Activated T-helper 1 cell treated with anti-CD3 and anti-CD28 coated beads, Interleukin-12 subunit alpha, Interleukin-12 subunit beta, Interleukin-2, Interleukin-4 antibody, amounts not matched to agents 30 ng/mL and 10 ng/mL and 1 ng/mL, durations not matched to agents 14 hours and 24 hours and 36 hours (primary cell): ENCODE data around the gene FKBP9. TPM values are rescaled to one million over a fixed set of nuclear protein-coding genes. Genes with fewer than 3 reads are reported as not detected.
"Not testable (repeated sequence)": the region's sequence is repeated elsewhere in the genome, so short reads cannot be mapped to it uniquely, and the experiment has no call there.

ENCODE experiments used
- DNase-seq: peaks from one replicate; pipeline ENCODE4 v3.0.0; 2021; ENCODE audit warnings: low spot score
- H3K27ac Mint-ChIP-seq: one replicate; pipeline ENCODE4 v1.8.0; 2021; ENCODE audit warnings: mild to moderate bottlenecking, mixed read lengths
- H3K27me3 Mint-ChIP-seq: one replicate; pipeline ENCODE4 v1.8.0; 2022; ENCODE audit warnings: mild to moderate bottlenecking, moderate library complexity, mixed read lengths; ENCODE audit not compliant: insufficient read depth
- H3K36me3 Mint-ChIP-seq: one replicate; pipeline ENCODE4 v1.8.0; 2021; ENCODE audit warnings: low read depth, mixed read lengths
- H3K4me1 Mint-ChIP-seq: one replicate; pipeline ENCODE4 v1.8.0; 2021; ENCODE audit warnings: low read depth, mixed read lengths
- H3K4me3 Mint-ChIP-seq: one replicate; pipeline ENCODE4 v1.8.0; 2021; ENCODE audit warnings: mild to moderate bottlenecking, moderate library complexity, mixed read lengths
- H3K9me3 Mint-ChIP-seq: one replicate; pipeline ENCODE4 v1.8.0; 2021; ENCODE audit warnings: mixed read lengths
- intact Hi-C: fragments of 100-400 bp; cut with micrococcal nuclease; formaldehyde crosslinking; loops from one replicate; pipeline ENCODE4 v1.15.1; 2024
- total RNA-seq: library from RNA; stranded (reverse); gene quantifications from 2 replicates; pipeline ENCODE4 v1.2.3, GENCODE V29; 2022

FKBP9 gene
- total RNA-seq, 1 donor from 2014 or later: 0.52 TPM

DNA sequence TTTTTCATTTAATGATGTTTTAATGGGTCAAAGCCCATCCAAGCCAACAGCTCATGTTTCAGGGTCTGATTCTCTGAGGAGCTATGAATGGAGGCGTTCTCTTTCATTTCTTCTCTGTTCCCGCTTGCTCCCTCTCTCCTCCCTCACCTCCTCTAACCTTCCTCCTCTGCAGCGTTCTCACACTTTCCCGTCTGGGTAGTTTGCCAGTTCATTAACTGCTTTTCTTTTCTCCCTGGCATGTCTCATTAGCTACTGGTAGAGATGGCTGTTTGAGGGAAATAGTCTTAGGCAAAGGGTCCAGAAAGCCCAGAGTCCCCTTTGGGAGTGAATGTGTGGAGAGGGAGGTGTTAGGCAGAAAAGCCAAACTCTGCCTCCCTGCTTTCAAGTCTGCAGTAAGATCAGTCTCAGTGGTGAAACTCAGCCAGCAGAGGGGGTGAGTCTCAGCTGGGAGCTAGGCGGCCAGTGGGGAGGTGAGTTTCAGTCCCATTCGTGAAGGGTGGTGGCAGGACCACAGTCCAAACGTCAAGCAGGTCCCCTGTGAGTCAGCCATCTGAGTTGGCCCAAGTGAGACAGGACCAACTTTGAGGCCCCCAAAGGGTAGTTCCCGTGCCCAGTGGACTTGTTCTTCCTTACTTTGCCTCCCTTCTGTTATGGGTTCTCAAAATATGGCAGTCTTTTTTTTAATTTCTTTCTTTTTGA is 7.4 kb downstream of the FKBP9 start:
- DNase-seq, H3K27ac Mint-ChIP-seq, H3K36me3 Mint-ChIP-seq, H3K4me1 Mint-ChIP-seq, H3K9me3 Mint-ChIP-seq: not testable (repeated sequence)
- intact Hi-C loops: loop anchor here (1.0 to 2.0 kb wide), 2 partner anchors 86 to 142 kb away; no protein-coding TSS in a partner anchor
- Mint-ChIP-seq H3K4me3 (peak overlapping the region; percentile 67), H3K27me3 (peaks cover 14% of the 10 kb centered on the region)

DNA sequence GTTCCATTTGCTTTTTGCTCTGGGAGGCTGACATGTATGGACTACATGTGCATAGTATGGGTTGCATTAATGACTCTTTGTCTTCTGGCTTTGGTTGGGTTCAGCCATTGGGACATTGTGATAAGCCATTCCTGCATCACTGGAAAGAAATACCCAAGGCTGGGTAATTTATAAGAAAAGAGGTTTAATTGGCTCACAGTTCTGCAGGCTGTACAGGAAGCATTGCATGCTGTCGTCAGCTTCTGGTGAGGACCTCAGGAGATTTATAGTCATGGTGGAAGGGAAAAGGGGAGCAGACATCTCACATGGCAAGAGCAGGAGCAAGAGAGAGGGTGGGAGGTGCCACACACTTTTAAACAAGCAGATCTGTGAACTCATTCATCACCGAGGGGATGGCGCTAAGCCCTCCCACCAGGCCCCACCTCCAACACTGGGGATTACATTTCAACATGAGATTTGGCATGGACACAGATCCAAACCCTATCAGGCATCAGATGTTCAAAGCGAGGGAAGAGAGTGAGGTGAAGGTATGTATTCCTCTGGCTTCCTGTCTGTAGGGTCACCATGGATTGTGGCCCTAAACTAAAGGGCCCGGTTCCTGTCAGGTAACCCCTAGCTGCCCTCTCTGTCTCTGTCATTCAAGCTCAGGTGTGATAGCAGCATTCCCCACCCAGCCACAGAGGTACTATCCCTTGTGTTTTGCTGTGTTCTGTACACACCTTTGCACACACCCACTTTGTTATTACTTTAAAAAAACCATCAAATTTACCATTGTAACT is 9.4 kb downstream of the FKBP9 start:
- H3K27me3 Mint-ChIP-seq, H3K27ac Mint-ChIP-seq, H3K4me1 Mint-ChIP-seq, H3K9me3 Mint-ChIP-seq, H3K4me3 Mint-ChIP-seq, intact Hi-C loops, DNase-seq, H3K36me3 Mint-ChIP-seq: not testable (repeated sequence)

GRCh38 chr7:32967268-32967582 is 10.0 kb downstream of the FKBP9 start:
- H3K4me1 Mint-ChIP-seq, H3K27ac Mint-ChIP-seq, intact Hi-C loops, H3K4me3 Mint-ChIP-seq, H3K9me3 Mint-ChIP-seq, H3K36me3 Mint-ChIP-seq, DNase-seq, H3K27me3 Mint-ChIP-seq: not testable (repeated sequence)

DNA sequence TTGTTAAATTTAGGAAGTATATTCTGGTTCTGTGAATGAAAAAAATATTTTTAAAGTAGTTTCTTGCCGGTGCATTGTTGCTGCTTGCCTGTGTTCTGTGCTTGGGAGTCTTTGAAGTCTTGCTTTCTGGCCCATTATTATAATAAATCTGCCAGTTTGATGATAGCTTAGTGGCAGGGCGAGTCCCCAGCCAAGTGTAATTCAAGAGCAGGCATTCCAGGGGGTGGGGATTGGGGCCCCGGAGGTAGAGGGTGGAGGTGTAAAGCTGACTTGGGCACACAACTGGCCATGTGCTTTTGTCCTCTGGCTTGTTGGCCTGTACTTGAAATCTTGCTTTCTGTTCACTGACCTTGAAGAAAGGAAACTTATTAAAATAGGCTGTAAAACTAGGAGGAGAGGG is 14.7 kb downstream of the FKBP9 start:
- DNase-seq, H3K4me3 Mint-ChIP-seq, H3K9me3 Mint-ChIP-seq, H3K36me3 Mint-ChIP-seq, H3K27me3 Mint-ChIP-seq, intact Hi-C loops, H3K4me1 Mint-ChIP-seq, H3K27ac Mint-ChIP-seq: not testable (repeated sequence)

GRCh38 chr7:32977159-32977558 is 19.9 kb downstream of the FKBP9 start:
- H3K4me1 Mint-ChIP-seq, DNase-seq, intact Hi-C loops, H3K36me3 Mint-ChIP-seq, H3K4me3 Mint-ChIP-seq, H3K27me3 Mint-ChIP-seq, H3K9me3 Mint-ChIP-seq, H3K27ac Mint-ChIP-seq: not testable (repeated sequence)

DNA sequence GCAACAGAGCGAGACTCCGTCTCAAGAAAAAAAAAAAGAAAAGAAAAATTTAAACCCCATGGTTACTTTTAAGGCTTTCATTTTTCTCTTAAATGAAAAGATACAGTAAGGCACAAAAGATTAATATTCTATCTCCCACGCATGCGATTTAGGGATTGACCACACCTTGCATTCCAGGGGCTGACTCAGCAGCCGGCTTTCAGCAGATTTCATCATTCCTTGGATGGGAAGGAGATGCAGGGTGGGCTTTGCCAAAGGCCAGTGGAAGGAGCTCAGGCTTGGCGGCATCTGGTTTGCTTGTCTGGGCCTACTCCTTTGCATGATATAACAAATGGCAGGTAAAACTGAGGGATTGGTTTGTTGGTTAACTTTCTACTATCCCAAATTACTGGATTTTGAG is 22.0 kb downstream of the FKBP9 start:
- H3K4me3 Mint-ChIP-seq, H3K9me3 Mint-ChIP-seq, H3K27ac Mint-ChIP-seq, H3K36me3 Mint-ChIP-seq, DNase-seq, H3K4me1 Mint-ChIP-seq, intact Hi-C loops, H3K27me3 Mint-ChIP-seq: not testable (repeated sequence)

DNA sequence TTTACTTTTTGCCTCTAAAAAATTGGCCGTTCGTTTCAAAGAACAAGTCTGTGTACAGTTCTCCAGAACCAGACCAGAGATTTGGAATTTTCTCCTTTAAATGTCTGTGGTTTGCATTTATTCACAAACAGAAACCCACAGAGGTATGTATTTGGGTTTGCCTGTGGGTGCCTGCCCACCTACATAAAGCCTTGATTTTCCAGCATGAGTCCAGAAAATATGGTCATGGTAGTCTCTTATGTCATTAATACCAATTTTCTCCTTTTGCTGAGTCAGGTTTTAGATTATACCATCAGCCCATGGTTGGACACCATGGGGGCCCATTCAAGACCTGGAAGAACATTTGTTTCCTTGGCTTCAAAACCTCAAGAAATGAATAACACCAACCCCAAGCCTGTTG is 22.7 kb downstream of the FKBP9 start:
- H3K4me3 Mint-ChIP-seq, intact Hi-C loops, H3K27ac Mint-ChIP-seq, H3K9me3 Mint-ChIP-seq, DNase-seq, H3K4me1 Mint-ChIP-seq, H3K36me3 Mint-ChIP-seq, H3K27me3 Mint-ChIP-seq: not testable (repeated sequence)

DNA sequence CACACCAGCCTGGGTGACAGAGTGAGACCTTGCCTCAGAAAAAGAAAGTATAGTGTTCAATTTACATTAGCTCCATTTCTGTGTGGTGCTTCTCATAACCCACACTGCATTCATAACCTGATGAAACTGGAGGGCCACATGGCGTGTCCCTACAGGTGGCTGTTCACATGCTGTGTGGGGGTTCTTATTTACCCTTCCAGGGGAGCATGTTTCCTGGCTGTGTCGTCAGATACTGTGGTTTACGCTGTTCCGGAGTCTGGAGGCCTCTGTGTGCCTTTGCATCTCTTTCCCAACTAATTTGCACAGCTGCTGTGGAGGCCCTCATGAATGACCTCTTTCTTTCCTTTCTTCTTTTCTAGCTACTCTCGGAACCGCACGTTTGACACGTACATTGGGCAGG is 30.9 kb downstream of the FKBP9 start:
- H3K9me3 Mint-ChIP-seq, H3K4me3 Mint-ChIP-seq, intact Hi-C loops, H3K27me3 Mint-ChIP-seq, DNase-seq, H3K36me3 Mint-ChIP-seq, H3K27ac Mint-ChIP-seq: not testable (repeated sequence)
- peaks cover 24% of the 10 kb centered on the region for H3K4me1 Mint-ChIP-seq

DNA sequence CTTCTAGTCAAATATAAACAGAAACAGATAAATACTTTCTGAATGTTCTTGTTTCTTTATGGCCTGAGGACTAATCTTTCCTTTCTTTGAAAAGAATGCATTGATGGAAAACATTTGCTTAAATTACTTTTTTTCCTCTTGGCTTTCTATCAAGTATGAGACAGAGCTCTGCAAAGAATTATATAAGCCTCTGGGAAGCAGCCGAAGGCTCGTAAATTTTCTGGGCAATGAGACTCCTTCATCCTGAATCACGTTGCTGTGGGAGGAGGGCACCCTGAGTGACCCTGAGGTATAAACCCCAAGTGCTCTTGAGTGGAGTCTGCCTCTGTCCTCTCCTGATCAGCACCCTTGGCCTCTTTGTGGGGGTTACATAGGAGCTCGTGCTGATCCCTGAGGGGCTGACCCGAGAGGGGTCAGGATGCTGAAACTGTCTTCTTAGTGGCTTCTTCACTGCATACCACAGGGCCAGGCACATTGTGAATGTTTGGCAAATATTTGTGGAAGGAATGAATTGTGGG is 33.9 kb downstream of the FKBP9 start:
- intact Hi-C loops, DNase-seq, H3K27me3 Mint-ChIP-seq, H3K27ac Mint-ChIP-seq, H3K9me3 Mint-ChIP-seq, H3K4me3 Mint-ChIP-seq, H3K36me3 Mint-ChIP-seq: not testable (repeated sequence)
- peaks cover 28% of the 10 kb centered on the region for H3K4me1 Mint-ChIP-seq

- intact Hi-C loops, H3K9me3 Mint-ChIP-seq, H3K27ac Mint-ChIP-seq, H3K36me3 Mint-ChIP-seq, H3K27me3 Mint-ChIP-seq, DNase-seq, H3K4me3 Mint-ChIP-seq: not testable (repeated sequence)
- peaks cover 28% of the 10 kb centered on the region for H3K4me1 Mint-ChIP-seq
These were observed 34.9 kb downstream of the FKBP9 start for GRCh38 chr7:32991975-32992700.

- peaks cover 28% of the 10 kb centered on the region for H3K4me1 Mint-ChIP-seq
- H3K9me3 Mint-ChIP-seq, H3K27ac Mint-ChIP-seq, H3K36me3 Mint-ChIP-seq, H3K27me3 Mint-ChIP-seq, H3K4me3 Mint-ChIP-seq, DNase-seq, intact Hi-C loops: not testable (repeated sequence)
These were observed 35.5 kb downstream of the FKBP9 start for GRCh38 chr7:32992750-32993149.

- H3K27ac Mint-ChIP-seq, intact Hi-C loops: not testable (repeated sequence)
These were observed 40.7 kb downstream of the FKBP9 start for GRCh38 chr7:32997956-32998355.

More at GRCh38 chr7:32997956-32998355, 40.7 kb downstream of the FKBP9 start:
- not testable (repeated sequence) for H3K36me3 Mint-ChIP-seq, H3K9me3 Mint-ChIP-seq, H3K27me3 Mint-ChIP-seq, DNase-seq, H3K4me3 Mint-ChIP-seq
- peaks cover 14% of the 10 kb centered on the region for H3K4me1 Mint-ChIP-seq
